Cerebellar nuclear complex (tissue), 1 donor: Measurements from ENCODE around the gene HIGD2A.

Experiments
- DNase-seq, 2 experiments: peaks; one replicate each; lab custom pipeline; 2025; lab: John Stamatoyannopoulos, UW

The HIGD2A gene

GRCh38 chr5:176388444-176389134 is at the start of gene HIGD2A, which contains the start of gene NOP16:
HIGD2A (plus strand) TSS chr5:176388751; CDS start chr5:176388820, 69 bp downstream.
NOP16 (minus strand) TSS chr5:176388598; CDS start chr5:176388539, 59 bp downstream.
- DNase-seq, result peak; percentile 67 to 90

- no peak for DNase-seq
These were observed 49.2 kb upstream of the HIGD2A start for GRCh38 chr5:176339304-176339703.

- DNase-seq, result no peak
These were observed 47.0 kb upstream of the HIGD2A start for GRCh38 chr5:176341325-176342157.

- no peak for DNase-seq
These were observed 46.4 kb upstream of the HIGD2A start for GRCh38 chr5:176342158-176342483.

GRCh38 chr5:176342766-176343458 is 45.6 kb upstream of the HIGD2A start:
- DNase-seq, result no peak

GRCh38 chr5:176350416-176350815 is 38.1 kb upstream of the HIGD2A start:
- no peak for DNase-seq

GRCh38 chr5:176352116-176352878 is 36.3 kb upstream of the HIGD2A start:
- no peak for DNase-seq

- DNase-seq, result no peak
These were observed 35.0 kb upstream of the HIGD2A start for GRCh38 chr5:176353533-176353932.

- no peak for DNase-seq
These were observed 33.0 kb upstream of the HIGD2A start for GRCh38 chr5:176355400-176356178.

GRCh38 chr5:176356179-176356566 is 32.4 kb upstream of the HIGD2A start:
- no peak for DNase-seq

GRCh38 chr5:176359658-176360057 is 28.9 kb upstream of the HIGD2A start:
- DNase-seq, result no peak

GRCh38 chr5:176360894-176361436 is 27.6 kb upstream of the HIGD2A start:
- DNase-seq, result no peak

- peak; percentile 53 to 82 for DNase-seq
These were observed 26.9 kb upstream of the HIGD2A start, which contains the start of gene KIAA1191 for GRCh38 chr5:176361437-176362232. KIAA1191 (minus strand) TSS chr5:176361764; CDS start chr5:176359508, 2,256 bp downstream.

- DNase-seq, result no peak
These were observed 26.4 kb upstream of the HIGD2A start for GRCh38 chr5:176362233-176362490.

GRCh38 chr5:176364765-176365350 is 23.7 kb upstream of the HIGD2A start:
- peak in 1 of 2 experiments; percentile 9 for DNase-seq

- no peak for DNase-seq
These were observed 23.0 kb upstream of the HIGD2A start, which contains the start of gene ARL10 for GRCh38 chr5:176365351-176366231. ARL10 (plus strand) TSS chr5:176365487; CDS start chr5:176365564, 77 bp downstream.

- no peak for DNase-seq
These were observed 22.2 kb upstream of the HIGD2A start for GRCh38 chr5:176366232-176366894.

- DNase-seq, result no peak
These were observed 19.8 kb upstream of the HIGD2A start for GRCh38 chr5:176368726-176369125.
